Loucy (cell line): ENCODE results near the gene FGF2.
"Not testable (repeated sequence)": the region's sequence is repeated elsewhere in the genome, so short reads cannot be mapped to it uniquely, and the experiment has no call there.

ENCODE experiments used
- H2AFZ ChIP-seq: fragments of 200-600 bp; sonication (generic); 2 replicates; pipeline ENCODE4 v1.6.0; 2016; ENCODE audit warnings: antibody characterized with exemption, mild to moderate bottlenecking, low read length, moderate library complexity
- H3F3A ChIP-seq: fragments of 200-600 bp; 2 replicates; pipeline ENCODE4 v1.6.0; 2016; ENCODE audit warnings: antibody characterized with exemption, low read depth, mild to moderate bottlenecking
- H3K27me3 ChIP-seq: fragments of 200-600 bp; sonication (generic); 2 replicates; pipeline ENCODE4 v1.6.1; 2014; ENCODE audit warnings: low read length, mild to moderate bottlenecking; ENCODE audit not compliant: insufficient read depth, poor library complexity, severe bottlenecking
- H3K36me3 ChIP-seq: fragments of 200-600 bp; sonication (generic); 2 replicates; pipeline ENCODE4 v1.6.1; 2016; ENCODE audit warnings: low read length; ENCODE audit not compliant: insufficient read depth
- H3K4me1 ChIP-seq: fragments of 200-600 bp; sonication (generic); 2 replicates; pipeline ENCODE4 v1.5.1; 2014; ENCODE audit warnings: low read length, mild to moderate bottlenecking; ENCODE audit not compliant: insufficient read depth, poor library complexity, severe bottlenecking
- H3K4me2 ChIP-seq: fragments of 200-600 bp; sonication (generic); 2 replicates; pipeline ENCODE4 v1.6.0; 2014; ENCODE audit warnings: antibody characterized with exemption, low read length, low read depth, mild to moderate bottlenecking; ENCODE audit not compliant: poor library complexity, severe bottlenecking
- H3K4me3 ChIP-seq: fragments of 200-600 bp; sonication (generic); 2 replicates; pipeline ENCODE4 v1.5.1; 2014; ENCODE audit warnings: low read length, mild to moderate bottlenecking, mixed read lengths; ENCODE audit not compliant: poor library complexity, severe bottlenecking
- H3K79me2 ChIP-seq: fragments of 200-600 bp; sonication (generic); 2 replicates; pipeline ENCODE4 v1.6.1; 2014; ENCODE audit warnings: low read length; ENCODE audit not compliant: insufficient read depth
- H3K9ac ChIP-seq: fragments of 200-600 bp; sonication (generic); 2 replicates; pipeline ENCODE4 v1.6.0; 2014; ENCODE audit warnings: mild to moderate bottlenecking, low read depth, low read length, moderate library complexity; ENCODE audit not compliant: poor library complexity, severe bottlenecking
- H3K9me2 ChIP-seq: fragments of 200-600 bp; sonication (generic); replicated peaks from 2 replicates; pipeline ENCODE4 v1.6.1; 2016; ENCODE audit warnings: low read depth, low read length, mixed read lengths
- H3K9me3 ChIP-seq: fragments of 200-600 bp; sonication (generic); 2 replicates; pipeline ENCODE4 v1.6.1; 2014; ENCODE audit warnings: mild to moderate bottlenecking, antibody characterized with exemption, low read length, low read depth; ENCODE audit not compliant: insufficient read depth
- H4K20me1 ChIP-seq: fragments of 200-600 bp; sonication (generic); 2 replicates; pipeline ENCODE4 v1.6.0; 2014; ENCODE audit warnings: antibody characterized with exemption, low read length, mild to moderate bottlenecking; ENCODE audit not compliant: insufficient read depth, poor library complexity, severe bottlenecking
- CTCF ChIP-seq: fragments of 200-600 bp; sonication (generic); conservative IDR thresholded peaks from 2 replicates; pipeline ENCODE4 v1.5.1; 2014; ENCODE audit warnings: mild to moderate bottlenecking, antibody characterized with exemption, low read length
- EZH2phosphoT487 ChIP-seq: fragments of 200-600 bp; IDR thresholded peaks from 2 replicates; pipeline ENCODE4 v1.6.1; 2018; ENCODE audit warnings: antibody characterized with exemption, mild to moderate bottlenecking, moderate library complexity, borderline replicate concordance

The FGF2 gene

GRCh38 chr4:122847931-122848330, 21.3 kb downstream of the FGF2 start:
- H3F3A ChIP-seq, result no peaks in the 10 kb centered on the region
- no peak for TF ChIP-seq EZH2phosphoT487
- no peak for TF ChIP-seq CTCF
- H4K20me1 ChIP-seq, result no peaks in the 10 kb centered on the region
- no peak overlapping the region for H3K4me3 ChIP-seq
- no peaks in the 10 kb centered on the region for H3K9me2 ChIP-seq
- H3K36me3 ChIP-seq, result no peaks in the 10 kb centered on the region
- no peak overlapping the region for H2AFZ ChIP-seq
- H3K27me3 ChIP-seq, result no peaks in the 10 kb centered on the region
- H3K79me2 ChIP-seq, result no peaks in the 10 kb centered on the region
- no peak overlapping the region for H3K9ac ChIP-seq
- no peaks in the 10 kb centered on the region for H3K4me1 ChIP-seq
- H3K4me2 ChIP-seq, result no peak overlapping the region
- H3K9me3 ChIP-seq, result no peaks in the 10 kb centered on the region

GRCh38 chr4:122849789-122850188, 23.2 kb downstream of the FGF2 start:
- H4K20me1 ChIP-seq, H3K27me3 ChIP-seq, H3K9me2 ChIP-seq, H3K4me2 ChIP-seq, H2AFZ ChIP-seq, H3K36me3 ChIP-seq, H3K4me1 ChIP-seq, H3K79me2 ChIP-seq, H3K9ac ChIP-seq, H3K4me3 ChIP-seq, H3K9me3 ChIP-seq, H3F3A ChIP-seq: not testable (repeated sequence)

- Histone ChIP-seq H3K79me2 (no peaks in the 10 kb centered on the region), H3K36me3 (no peaks in the 10 kb centered on the region), H3K9me3 (no peaks in the 10 kb centered on the region), H3K9ac (no peak overlapping the region), H2AFZ (no peak overlapping the region), H3K9me2 (no peaks in the 10 kb centered on the region), H4K20me1 (no peaks in the 10 kb centered on the region), H3F3A (no peaks in the 10 kb centered on the region), H3K27me3 (no peaks in the 10 kb centered on the region), H3K4me1 (no peaks in the 10 kb centered on the region), H3K4me3 (no peak overlapping the region), H3K4me2 (no peak overlapping the region)
- TF ChIP-seq EZH2phosphoT487 (no peak), CTCF (no peak)
Measured at GRCh38 chr4:122851568-122851967, 24.9 kb downstream of the FGF2 start.

GRCh38 chr4:122854447-122855352, 28.1 kb downstream of the FGF2 start:
- Histone ChIP-seq H2AFZ (no peak overlapping the region; the same call in 1 of the 2 replicates), H3K79me2 (no peaks in the 10 kb centered on the region), H3K4me1 (no peaks in the 10 kb centered on the region), H4K20me1 (no peaks in the 10 kb centered on the region), H3F3A (no peaks in the 10 kb centered on the region), H3K9me2 (no peaks in the 10 kb centered on the region), H3K9me3 (no peaks in the 10 kb centered on the region), H3K36me3 (no peaks in the 10 kb centered on the region), H3K4me3 (no peak overlapping the region), H3K4me2 (no peak overlapping the region), H3K9ac (no peak overlapping the region), H3K27me3 (no peaks in the 10 kb centered on the region)
- TF ChIP-seq EZH2phosphoT487 (no peak), CTCF (no peak)
